ENCODE measurements around the gene CCDC90B.

GRCh38 chr11:83326326-83326725 is 40.2 kb upstream of the CCDC90B start:
- TF ChIP-seq, protein P1, sequence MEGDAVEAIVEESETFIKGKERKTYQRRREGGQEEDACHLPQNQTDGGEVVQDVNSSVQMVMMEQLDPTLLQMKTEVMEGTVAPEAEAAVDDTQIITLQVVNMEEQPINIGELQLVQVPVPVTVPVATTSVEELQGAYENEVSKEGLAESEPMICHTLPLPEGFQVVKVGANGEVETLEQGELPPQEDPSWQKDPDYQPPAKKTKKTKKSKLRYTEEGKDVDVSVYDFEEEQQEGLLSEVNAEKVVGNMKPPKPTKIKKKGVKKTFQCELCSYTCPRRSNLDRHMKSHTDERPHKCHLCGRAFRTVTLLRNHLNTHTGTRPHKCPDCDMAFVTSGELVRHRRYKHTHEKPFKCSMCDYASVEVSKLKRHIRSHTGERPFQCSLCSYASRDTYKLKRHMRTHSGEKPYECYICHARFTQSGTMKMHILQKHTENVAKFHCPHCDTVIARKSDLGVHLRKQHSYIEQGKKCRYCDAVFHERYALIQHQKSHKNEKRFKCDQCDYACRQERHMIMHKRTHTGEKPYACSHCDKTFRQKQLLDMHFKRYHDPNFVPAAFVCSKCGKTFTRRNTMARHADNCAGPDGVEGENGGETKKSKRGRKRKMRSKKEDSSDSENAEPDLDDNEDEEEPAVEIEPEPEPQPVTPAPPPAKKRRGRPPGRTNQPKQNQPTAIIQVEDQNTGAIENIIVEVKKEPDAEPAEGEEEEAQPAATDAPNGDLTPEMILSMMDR (conservative IDR thresholded peaks at IDR 0.05 in 1 of 2, IDR thresholded peaks at IDR 0.05 in 1 of 2; ENCODE audit: low read depth in 1 of 2, low read length in 2 of 2), result no peak
- TF ChIP-seq EZH2 (IDR thresholded peaks at IDR 0.05; ENCODE audit: low read length, missing control alignments), result no peak
